Muscle layer of duodenum (tissue), 2 donors: ENCODE data around the gene TPRA1.

Experiments
- H3K27ac ChIP-seq: one replicate; pipeline ENCODE4 v1.7.0; 2013; ENCODE audit warnings: mild to moderate bottlenecking, low read length
- H3K27me3 ChIP-seq: one replicate; pipeline ENCODE4 v1.7.0; 2013; ENCODE audit warnings: low read depth, mild to moderate bottlenecking, control low read depth, low read length
- H3K36me3 ChIP-seq, 2 donors: one replicate each; pipeline ENCODE4 v1.7.0; 2013; ENCODE audit warnings: low read length in 2 of 2, control low read depth in 1 of 2, mild to moderate bottlenecking in 1 of 2; ENCODE audit not compliant: insufficient read depth in 2 of 2, control insufficient read depth in 1 of 2
- H3K4me1 ChIP-seq, 2 donors: one replicate each; pipeline ENCODE4 v1.7.0; 2013; ENCODE audit warnings: low read length in 2 of 2, mild to moderate bottlenecking in 2 of 2, control low read depth in 1 of 2, moderate library complexity in 1 of 2; ENCODE audit not compliant: insufficient read depth in 2 of 2, control insufficient read depth in 1 of 2
- H3K4me3 ChIP-seq, 2 donors: one replicate each; pipeline ENCODE4 v1.7.0; 2013; ENCODE audit warnings: low read length in 2 of 2, low read depth in 1 of 2, mild to moderate bottlenecking in 1 of 2
- H3K9me3 ChIP-seq, 2 donors: one replicate each; pipeline ENCODE4 v1.7.0; 2013; ENCODE audit warnings: low read length in 2 of 2, control low read depth in 1 of 2, mild to moderate bottlenecking in 1 of 2; ENCODE audit not compliant: control insufficient read depth in 1 of 2
- donor health status: healthy.

The TPRA1 gene

DNA sequence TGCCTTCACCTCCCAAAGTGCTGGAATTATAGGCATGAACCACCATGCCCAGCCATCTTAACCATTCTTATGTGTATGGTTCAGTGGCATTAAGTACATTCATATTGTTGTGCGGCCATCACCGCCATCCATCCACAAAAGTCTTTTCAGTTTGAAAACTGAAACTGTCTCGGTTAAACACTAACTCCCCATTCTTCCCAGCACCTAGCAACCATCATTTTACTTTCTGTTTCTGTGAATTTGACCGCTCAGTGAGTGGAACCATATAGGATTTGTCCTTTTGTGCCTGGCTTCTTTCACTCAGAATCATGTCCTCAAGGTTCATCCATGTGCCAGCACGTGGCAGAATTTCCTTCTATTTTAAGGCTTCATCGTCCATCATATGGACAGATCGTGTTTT is 13.5 kb upstream of the TPRA1 start:
- H3K36me3 ChIP-seq, result peaks cover 9 to 37% of the 10 kb centered on the region in 2 donors
- H3K27me3 ChIP-seq, result no peaks in the 10 kb centered on the region

DNA sequence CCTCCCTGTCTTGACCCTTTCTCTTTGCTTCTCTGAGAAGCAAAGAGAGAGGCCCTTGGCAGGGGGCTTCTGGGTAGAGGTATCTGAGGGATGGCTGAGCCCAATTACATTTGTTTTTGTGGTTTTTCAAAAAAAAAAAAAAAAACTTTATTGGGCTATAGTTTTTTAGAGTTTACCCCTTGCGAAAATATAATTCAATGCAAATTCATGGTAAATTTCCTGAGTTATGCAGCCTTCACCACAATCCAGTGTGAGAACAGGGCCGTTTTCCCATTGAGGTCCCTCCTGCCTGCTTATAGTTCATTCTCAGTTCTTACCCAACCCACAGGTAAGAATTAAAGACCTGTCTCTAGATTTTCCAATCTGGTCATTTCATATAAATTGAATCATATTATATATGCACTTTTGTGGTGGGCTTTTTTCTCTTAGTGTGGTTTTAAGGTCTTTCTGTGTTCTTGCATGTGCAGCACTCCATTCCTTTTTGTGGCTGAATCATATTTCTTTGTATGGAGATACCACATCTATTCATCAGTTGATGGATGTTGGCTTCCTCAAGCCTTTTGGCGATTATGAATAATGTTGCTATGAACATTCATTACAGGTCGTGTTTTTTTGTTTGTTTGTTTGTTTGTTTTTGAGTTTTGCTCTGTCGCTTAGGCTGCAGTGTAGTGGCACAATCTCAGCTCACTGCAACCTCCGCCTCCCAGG is 10.4 kb upstream of the TPRA1 start:
- Histone ChIP-seq H3K9me3 (no peaks in the 10 kb centered on the region), H3K4me1 (peaks cover 4 to 6% of the 10 kb centered on the region in 2 donors), H3K4me3 (no peak overlapping the region), H3K27ac (no peak overlapping the region), H3K36me3 (peaks cover 0 to 10% of the 10 kb centered on the region in 2 donors), H3K27me3 (no peaks in the 10 kb centered on the region)

More for the DNA sequence above, 13.5 kb upstream of the TPRA1 start:
- Histone ChIP-seq H3K4me1 (no peaks in the 10 kb centered on the region), H3K9me3 (no peaks in the 10 kb centered on the region), H3K27ac (no peak overlapping the region), H3K4me3 (no peak overlapping the region)

DNA sequence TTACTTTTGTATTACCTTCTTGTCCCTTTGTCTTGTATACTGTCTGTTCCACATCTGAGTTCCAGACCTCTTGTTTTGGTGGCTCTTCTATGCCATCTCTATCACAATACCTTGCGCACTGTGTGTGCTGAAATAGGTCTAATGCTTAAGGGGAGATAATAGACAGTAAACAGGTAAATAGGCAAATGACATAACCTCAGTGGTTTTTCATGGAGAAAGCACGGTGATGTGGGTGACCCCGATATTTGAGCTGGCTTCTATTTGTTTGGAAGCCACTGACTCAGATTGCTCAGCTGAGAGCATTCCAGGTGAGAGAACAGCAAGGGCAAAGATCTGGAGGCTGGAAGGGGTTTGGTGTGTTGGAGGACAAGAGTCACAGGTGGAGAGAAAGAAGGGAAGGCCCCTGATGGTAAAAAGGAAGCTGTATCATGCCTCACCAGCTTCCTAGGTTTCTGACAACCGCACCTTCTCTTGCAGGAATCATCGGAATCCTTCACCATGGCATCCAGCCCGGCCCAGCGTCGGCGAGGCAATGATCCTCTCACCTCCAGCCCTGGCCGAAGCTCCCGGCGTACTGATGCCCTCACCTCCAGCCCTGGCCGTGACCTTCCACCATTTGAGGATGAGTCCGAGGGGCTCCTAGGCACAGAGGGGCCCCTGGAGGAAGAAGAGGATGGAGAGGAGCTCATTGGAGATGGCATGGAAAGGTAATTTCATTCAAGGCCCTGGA is 8.5 kb upstream of the TPRA1 start:
- Histone ChIP-seq H3K4me3 (peak overlapping the region; percentile 65 to 74), H3K9me3 (no peaks in the 10 kb centered on the region), H3K4me1 (peaks cover 4 to 6% of the 10 kb centered on the region in 2 donors), H3K27ac (peak overlapping the region; percentile 61), H3K36me3 (no peaks in the 10 kb centered on the region), H3K27me3 (no peaks in the 10 kb centered on the region)

DNA sequence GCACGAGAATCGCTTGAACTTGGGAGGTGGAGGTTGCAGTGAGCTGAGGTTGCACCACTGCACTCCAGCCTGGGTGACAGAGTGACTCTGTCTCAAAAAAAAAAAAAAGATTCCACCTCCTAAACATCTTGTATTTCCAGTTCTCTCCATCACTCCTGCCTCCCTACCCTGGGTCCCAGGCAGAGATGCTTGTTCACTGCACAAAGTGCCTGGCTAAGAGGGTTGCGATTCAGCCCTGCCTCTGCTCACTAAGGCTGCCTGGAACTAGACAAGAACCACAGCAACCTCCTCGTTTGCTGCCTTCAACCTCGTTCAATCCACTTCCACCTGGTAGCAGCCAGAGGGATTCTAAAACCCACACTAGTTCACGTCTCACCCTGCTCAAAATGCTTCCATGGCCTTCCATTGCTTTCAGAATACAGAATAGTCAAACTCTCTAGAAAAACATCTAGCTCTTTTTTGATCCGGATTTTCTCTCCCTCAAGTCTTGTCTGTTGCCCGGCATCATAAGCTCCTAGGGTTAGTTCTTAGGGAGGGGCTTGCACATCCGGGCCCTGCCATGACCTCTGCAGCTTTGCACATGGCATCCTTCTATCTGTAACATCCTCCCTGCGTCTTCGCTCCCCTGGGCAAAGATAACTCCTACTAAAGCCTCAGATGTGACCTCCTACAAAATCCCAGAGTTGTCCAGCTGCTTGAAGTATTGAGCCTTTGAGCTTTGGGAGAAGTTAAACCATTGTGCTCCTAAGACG is 6.7 kb upstream of the TPRA1 start:
- Histone ChIP-seq H3K27me3 (no peaks in the 10 kb centered on the region), H3K27ac (no peak overlapping the region), H3K9me3 (no peaks in the 10 kb centered on the region), H3K36me3 (no peaks in the 10 kb centered on the region), H3K4me1 (peaks cover 4 to 6% of the 10 kb centered on the region in 2 donors), H3K4me3 (no peak overlapping the region)

DNA sequence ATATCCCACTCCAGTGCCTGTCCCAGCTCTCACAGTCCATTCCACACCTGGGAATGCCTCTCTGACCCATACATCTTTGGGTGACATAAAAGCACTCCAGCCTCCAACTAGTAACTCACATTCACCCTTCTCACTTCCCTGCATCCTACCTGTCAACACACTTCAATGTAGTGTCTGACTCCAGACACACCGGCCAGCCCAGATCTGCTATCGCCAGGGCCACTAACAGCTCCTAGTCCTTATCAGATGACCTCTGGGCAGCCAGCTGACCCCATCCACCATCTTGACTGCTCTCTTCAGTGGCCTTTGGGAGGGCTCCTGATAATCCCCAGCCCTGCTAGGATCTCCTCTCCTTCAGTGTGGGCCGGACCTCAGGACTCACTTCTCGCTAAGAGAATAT is 4.8 kb upstream of the TPRA1 start:
- Histone ChIP-seq H3K4me1 (peaks cover 4 to 16% of the 10 kb centered on the region in 2 donors), H3K36me3 (no peaks in the 10 kb centered on the region), H3K4me3 (no peak overlapping the region), H3K9me3 (no peaks in the 10 kb centered on the region), H3K27ac (no peak overlapping the region), H3K27me3 (no peaks in the 10 kb centered on the region)

DNA sequence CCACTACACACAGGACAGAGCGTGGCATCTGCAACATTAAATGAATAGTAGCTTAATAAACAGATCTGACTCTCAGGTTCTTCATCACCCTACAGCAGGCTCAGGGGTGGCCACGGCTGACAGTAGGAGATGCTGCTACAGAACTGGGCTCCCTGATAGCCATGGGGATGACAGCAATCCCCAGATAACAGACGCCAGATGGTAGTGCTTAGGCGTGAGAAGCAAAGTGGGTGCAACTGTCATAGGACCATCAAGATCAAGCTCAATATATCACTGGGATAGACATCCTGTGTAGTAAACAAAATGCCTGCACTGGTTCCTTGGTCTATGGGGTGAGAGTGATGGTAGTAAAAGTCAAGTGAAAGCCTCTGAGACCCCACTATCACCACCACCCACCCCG is 2.6 kb upstream of the TPRA1 start:
- Histone ChIP-seq H3K27ac (no peak overlapping the region), H3K27me3 (no peaks in the 10 kb centered on the region), H3K4me1 (peaks cover 4 to 24% of the 10 kb centered on the region in 2 donors), H3K9me3 (no peaks in the 10 kb centered on the region), H3K4me3 (no peak overlapping the region), H3K36me3 (no peaks in the 10 kb centered on the region)

DNA sequence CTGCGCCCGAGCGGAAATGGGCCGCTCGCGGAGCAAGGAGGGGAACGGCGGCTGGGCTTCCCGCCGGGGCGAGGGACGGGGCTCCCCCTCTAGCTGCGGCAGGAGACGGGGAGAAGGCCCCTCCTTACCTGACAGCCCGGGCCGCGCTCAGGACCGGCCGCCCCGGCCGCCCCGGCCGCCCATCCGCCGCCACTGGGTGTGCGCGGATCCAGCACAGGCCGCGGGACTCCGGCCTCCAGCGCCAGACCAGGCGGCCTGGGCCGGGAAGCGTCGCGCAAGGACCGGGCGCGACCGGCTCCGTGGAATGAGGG is 296 bp downstream of the TPRA1 start:
- H3K4me1 ChIP-seq, result peaks cover 7 to 52% of the 10 kb centered on the region in 2 donors
- no peaks in the 10 kb centered on the region for H3K27me3 ChIP-seq
- H3K27ac ChIP-seq, result peak overlapping the region; percentile 66
- H3K9me3 ChIP-seq, result no peaks in the 10 kb centered on the region
- H3K4me3 ChIP-seq, result peak overlapping the region; percentile 73 to 93
- H3K36me3 ChIP-seq, result no peaks in the 10 kb centered on the region

DNA sequence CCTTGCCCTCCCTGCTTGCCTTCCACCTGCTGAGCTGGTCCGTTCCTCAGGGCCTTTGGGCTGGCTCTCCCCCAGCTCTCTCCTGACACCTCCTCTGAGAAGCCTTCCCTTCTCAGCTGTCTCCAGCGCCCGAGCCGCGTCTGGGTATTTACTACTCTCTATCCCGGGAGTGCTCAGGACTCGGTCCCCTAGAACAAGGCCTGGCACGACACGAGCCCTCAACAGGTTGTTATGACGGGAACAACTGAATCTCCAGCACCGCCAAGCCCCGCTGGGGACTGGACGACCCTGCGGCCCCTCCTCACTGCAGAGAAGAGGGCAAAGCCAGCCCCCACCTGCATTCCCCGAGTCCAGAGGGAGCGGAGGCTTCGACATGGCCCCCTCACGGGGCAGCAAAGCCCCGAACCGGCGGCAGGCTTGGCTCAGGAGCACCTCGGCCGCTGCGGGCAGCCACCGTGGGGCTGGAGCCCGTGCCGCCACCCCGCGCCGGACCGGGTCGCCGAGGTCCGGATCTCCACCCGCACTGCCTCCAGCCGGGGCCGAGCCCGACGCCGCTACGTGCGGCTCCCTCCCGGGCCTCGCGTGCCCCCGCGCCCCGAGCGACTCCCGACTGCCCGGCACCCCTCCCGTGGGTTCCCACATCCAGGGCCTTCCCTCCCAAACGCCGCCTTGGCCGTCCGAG is 792 bp downstream of the TPRA1 start:
- Histone ChIP-seq H3K9me3 (no peaks in the 10 kb centered on the region), H3K27ac (peak overlapping the region; percentile 66), H3K4me1 (peaks cover 7 to 52% of the 10 kb centered on the region in 2 donors), H3K27me3 (no peaks in the 10 kb centered on the region), H3K4me3 (peak overlapping the region; percentile 73 to 93), H3K36me3 (no peaks in the 10 kb centered on the region)

DNA sequence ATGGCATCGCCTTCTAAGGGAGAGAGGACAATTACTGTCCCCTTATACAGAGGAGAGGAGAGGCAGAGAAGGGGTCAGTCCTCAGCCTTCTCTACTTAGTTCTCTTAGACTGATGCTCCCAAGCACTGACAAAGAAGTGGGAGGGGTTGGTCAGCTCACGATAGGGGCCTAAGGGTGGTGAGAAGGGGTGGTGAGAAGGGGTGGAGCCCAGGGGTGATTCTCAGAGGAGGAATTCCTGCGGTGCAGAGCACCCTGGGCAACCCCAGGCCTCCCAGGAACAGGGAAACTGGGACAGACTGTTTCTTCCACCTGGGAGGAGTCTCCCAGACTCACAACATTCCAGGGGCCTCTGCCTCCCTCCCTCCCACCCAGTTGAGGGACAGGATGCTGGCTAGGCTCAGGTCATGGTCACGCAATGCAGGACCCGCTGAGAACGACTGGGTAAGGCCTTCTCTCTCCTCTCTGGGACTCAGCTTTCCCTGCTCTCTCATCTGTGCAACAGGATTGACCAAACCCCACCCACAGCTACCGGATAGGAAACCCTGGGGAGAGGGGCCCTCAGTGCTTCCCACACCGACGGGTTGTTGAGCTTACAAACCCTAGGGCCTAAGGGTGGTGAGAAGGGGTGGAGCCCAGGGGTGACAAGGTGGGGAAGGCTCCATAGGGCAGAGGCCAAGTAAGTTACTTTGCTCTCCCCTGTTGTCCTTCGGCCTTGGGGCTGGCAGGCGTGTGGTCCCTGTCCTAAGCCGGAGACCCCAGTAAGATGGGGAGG is 1.5 kb downstream of the TPRA1 start:
- Histone ChIP-seq H3K4me3 (peak overlapping the region; percentile 73 to 93), H3K36me3 (no peaks in the 10 kb centered on the region), H3K27me3 (no peaks in the 10 kb centered on the region), H3K4me1 (peaks cover 7 to 52% of the 10 kb centered on the region in 2 donors), H3K9me3 (no peaks in the 10 kb centered on the region), H3K27ac (no peak overlapping the region)

DNA sequence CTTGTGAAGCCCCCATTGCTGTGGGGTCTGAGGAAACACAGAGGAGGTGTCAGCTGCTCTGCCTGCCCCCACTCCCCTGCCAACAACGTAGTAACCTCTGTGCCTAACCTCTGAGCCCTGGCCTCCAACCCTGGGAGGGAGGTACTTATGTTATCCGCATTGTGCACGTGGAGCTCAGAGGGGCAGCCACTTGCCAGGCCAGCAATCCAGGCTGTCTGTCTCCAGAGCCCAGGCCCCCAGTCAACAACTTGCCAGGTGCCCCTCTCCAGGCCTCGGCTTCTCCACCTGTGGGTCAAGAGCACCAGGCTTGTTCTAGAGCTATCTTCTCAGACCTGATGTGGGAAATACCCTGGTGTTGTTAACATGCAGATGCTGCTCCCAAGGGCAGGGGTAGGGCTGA is 2.7 kb downstream of the TPRA1 start:
- H3K4me1 ChIP-seq, result peaks cover 7 to 52% of the 10 kb centered on the region in 2 donors
- no peaks in the 10 kb centered on the region for H3K36me3 ChIP-seq
- H3K9me3 ChIP-seq, result no peaks in the 10 kb centered on the region
- no peak overlapping the region for H3K4me3 ChIP-seq
- H3K27me3 ChIP-seq, result no peaks in the 10 kb centered on the region
- no peak overlapping the region for H3K27ac ChIP-seq
